GM12865 (cell line): ENCODE data around the gene RAVER1.
"Not testable (repeated sequence)": the region's sequence is repeated elsewhere in the genome, so short reads cannot be mapped to it uniquely, and the experiment has no call there.

ENCODE experiments used
- DNase-seq: peaks from one replicate; pipeline ENCODE4 v3.0.0; 2010; ENCODE audit warnings: low read depth
- H3K4me3 ChIP-seq: 2 replicates; pipeline ENCODE4 v1.5.1; 2011; ENCODE audit warnings: mild to moderate bottlenecking, low read depth, low read length, control low read depth
- CTCF ChIP-seq: IDR thresholded peaks from 2 replicates; pipeline ENCODE4 v1.5.1; 2011; ENCODE audit warnings: low read length, control low read depth, low read depth, inconsistent platforms; ENCODE audit not compliant: insufficient read depth; ENCODE audit errors: missing control alignments

The RAVER1 gene

GRCh38 chr19:10372690-10373089 lies 39.4 kb upstream of the RAVER1 start:
- H3K4me3 ChIP-seq: no peak overlapping the region
- no peak for TF ChIP-seq CTCF
- DNase-seq: no peak

- H3K4me3 ChIP-seq: no peak overlapping the region
- DNase-seq: no peak
- no peak for TF ChIP-seq CTCF
These were observed 34.9 kb upstream of the RAVER1 start for GRCh38 chr19:10368101-10368803.

GRCh38 chr19:10366950-10367512 lies 33.7 kb upstream of the RAVER1 start:
- not testable (repeated sequence) for DNase-seq, H3K4me3 ChIP-seq

- no peak for DNase-seq
- no peak for TF ChIP-seq CTCF
- no peak overlapping the region for H3K4me3 ChIP-seq
These were observed 32.2 kb upstream of the RAVER1 start for GRCh38 chr19:10365518-10365917.

GRCh38 chr19:10364644-10365043 lies 31.3 kb upstream of the RAVER1 start:
- no peak for TF ChIP-seq CTCF
- no peak for DNase-seq
- no peak overlapping the region for H3K4me3 ChIP-seq

- no peak for TF ChIP-seq CTCF
- H3K4me3 ChIP-seq: no peak overlapping the region
- DNase-seq: no peak
These were observed 30.5 kb upstream of the RAVER1 start for GRCh38 chr19:10363789-10364281.

GRCh38 chr19:10362259-10362658 lies 28.9 kb upstream of the RAVER1 start:
- H3K4me3 ChIP-seq: no peak overlapping the region
- DNase-seq: no peak
- TF ChIP-seq CTCF: no peak
